Measurements from ENCODE around the gene RAB5IF.

RAB5IF gene

GRCh38 chr20:36579996-36580545 is 25.5 kb upstream of the RAB5IF start:
- Histone ChIP-seq H3K9me3 (ENCODE audit: insufficient read depth, low read length, severe bottlenecking) (no peaks in the 10 kb centered on the region), H4K20me1 (ENCODE audit: insufficient read depth, low read length) (peaks cover 52% of the 10 kb centered on the region), H3K27ac (ENCODE audit: low read length) (no peak overlapping the region), H3K4me2 (ENCODE audit: insufficient read depth, low read length) (no peak overlapping the region), H3K27me3 (ENCODE audit: insufficient read depth, low read length, poor library complexity) (no peaks in the 10 kb centered on the region), H3K4me1 (ENCODE audit: insufficient read depth, low read length) (peaks cover 15% of the 10 kb centered on the region), H3K4me3 (ENCODE audit: low read depth in 1 of 2, low read length in 2 of 2) (no peak overlapping the region), H2AFZ (ENCODE audit: low read depth, low read length) (no peak overlapping the region), H3K36me3 (ENCODE audit: insufficient read depth, low read length) (peaks cover 85% of the 10 kb centered on the region), H3K9ac (ENCODE audit: low read depth, low read length) (no peak overlapping the region), H3K79me2 (ENCODE audit: insufficient read depth, low read length) (peaks cover 61% of the 10 kb centered on the region)
- DNase-seq: no peak
- no peak for TF ChIP-seq EZH2 (IDR thresholded peaks at IDR 0.05; ENCODE audit: borderline replicate concordance, low read depth, low read length, severe bottlenecking)
- TF ChIP-seq CTCF (IDR thresholded peaks at IDR 0.05; ENCODE audit: borderline replicate concordance, extremely low read depth, low read length, poor library complexity, severe bottlenecking): no peak
- ATAC-seq (ENCODE audit: insufficient read depth, low read depth): no peak

GRCh38 chr20:36582322-36582721 is 23.3 kb upstream of the RAB5IF start:
- H3K36me3 ChIP-seq (ENCODE audit: insufficient read depth, low read length): peaks cover 89% of the 10 kb centered on the region
- H3K27me3 ChIP-seq (ENCODE audit: insufficient read depth, low read length, poor library complexity): no peaks in the 10 kb centered on the region
- H4K20me1 ChIP-seq (ENCODE audit: insufficient read depth, low read length): peaks cover 48% of the 10 kb centered on the region
- H3K9me3 ChIP-seq (ENCODE audit: insufficient read depth, low read length, severe bottlenecking): no peaks in the 10 kb centered on the region
- H3K4me2 ChIP-seq (ENCODE audit: insufficient read depth, low read length): no peak overlapping the region
- H3K79me2 ChIP-seq (ENCODE audit: insufficient read depth, low read length): peaks cover 42% of the 10 kb centered on the region
- H3K9ac ChIP-seq (ENCODE audit: low read depth, low read length): no peak overlapping the region
- H3K27ac ChIP-seq (ENCODE audit: low read length): no peak overlapping the region
- DNase-seq: no peak
- H2AFZ ChIP-seq (ENCODE audit: low read depth, low read length): no peak overlapping the region
- ATAC-seq (ENCODE audit: insufficient read depth, low read depth): 0 out of 3 replicates have a peak, but pooled peaks have one; percentile 36
- H3K4me3 ChIP-seq (ENCODE audit: low read depth in 1 of 2, low read length in 2 of 2): no peak overlapping the region
- TF ChIP-seq CTCF (IDR thresholded peaks at IDR 0.05; ENCODE audit: borderline replicate concordance, extremely low read depth, low read length, poor library complexity, severe bottlenecking) (no peak), EZH2 (IDR thresholded peaks at IDR 0.05; ENCODE audit: borderline replicate concordance, low read depth, low read length, severe bottlenecking) (no peak)
- no peaks in the 10 kb centered on the region for H3K4me1 ChIP-seq (ENCODE audit: insufficient read depth, low read length)

- peaks cover 47% of the 10 kb centered on the region for H4K20me1 ChIP-seq (ENCODE audit: insufficient read depth, low read length)
- H3K4me1 ChIP-seq (ENCODE audit: insufficient read depth, low read length): no peaks in the 10 kb centered on the region
- peaks cover 91% of the 10 kb centered on the region for H3K36me3 ChIP-seq (ENCODE audit: insufficient read depth, low read length)
- no peak for TF ChIP-seq EZH2 (IDR thresholded peaks at IDR 0.05; ENCODE audit: borderline replicate concordance, low read depth, low read length, severe bottlenecking)
- no peak for TF ChIP-seq CTCF (IDR thresholded peaks at IDR 0.05; ENCODE audit: borderline replicate concordance, extremely low read depth, low read length, poor library complexity, severe bottlenecking)
- H3K9ac ChIP-seq (ENCODE audit: low read depth, low read length): no peak overlapping the region
- H3K79me2 ChIP-seq (ENCODE audit: insufficient read depth, low read length): peaks cover 39% of the 10 kb centered on the region
- H3K4me3 ChIP-seq (ENCODE audit: low read depth in 1 of 2, low read length in 2 of 2): no peak overlapping the region
- ATAC-seq (ENCODE audit: insufficient read depth, low read depth): no peak
- no peak overlapping the region for H2AFZ ChIP-seq (ENCODE audit: low read depth, low read length)
- H3K27ac ChIP-seq (ENCODE audit: low read length): no peak overlapping the region
- H3K9me3 ChIP-seq (ENCODE audit: insufficient read depth, low read length, severe bottlenecking): no peaks in the 10 kb centered on the region
- DNase-seq: no peak
- no peak overlapping the region for H3K4me2 ChIP-seq (ENCODE audit: insufficient read depth, low read length)
- H3K27me3 ChIP-seq (ENCODE audit: insufficient read depth, low read length, poor library complexity): no peaks in the 10 kb centered on the region
Measured at GRCh38 chr20:36582821-36583220, 22.8 kb upstream of the RAB5IF start.
